CD4-positive, CD25-positive, alpha-beta regulatory T cell (primary cell): Measurements from ENCODE around the gene UHRF1. TPM values are rescaled to one million over a fixed set of nuclear protein-coding genes. Genes with fewer than 3 reads are reported as not detected.

ENCODE experiments used
- ATAC-seq, 2 donors: fragments of 150-1000 bp; cut with Tn5 transposase; one replicate each; pipeline ENCODE4 v1.10.0; 2021; ENCODE audit warnings: low read depth in 2 of 2, moderate number of reproducible peaks in 2 of 2, moderate library complexity in 1 of 2
- DNase-seq, 3 donors: peaks; one replicate each; pipeline versions ENCODE4 v3.0.0 to v3.0.0-alpha.2; 2012 to 2022; ENCODE audit warnings: mixed read lengths in 1 of 3
- H3K27ac ChIP-seq: one replicate; pipeline ENCODE4 v1.7.0; 2013; ENCODE audit warnings: mild to moderate bottlenecking, low read length; ENCODE audit not compliant: insufficient read depth, poor library complexity, severe bottlenecking
- H3K27me3 ChIP-seq: one replicate; pipeline ENCODE4 v1.7.0; 2013; ENCODE audit warnings: low read length; ENCODE audit not compliant: control insufficient read depth, insufficient read depth
- H3K36me3 ChIP-seq: one replicate; pipeline ENCODE4 v1.7.0; 2013; ENCODE audit warnings: mild to moderate bottlenecking, low read length, moderate library complexity; ENCODE audit not compliant: control insufficient read depth, insufficient read depth
- H3K4me1 ChIP-seq: 2 replicates; pipeline ENCODE4 v1.7.0; 2013; ENCODE audit warnings: mild to moderate bottlenecking, low read length; ENCODE audit not compliant: insufficient read depth, control insufficient read depth, poor library complexity, severe bottlenecking
- H3K4me3 ChIP-seq: one replicate; pipeline ENCODE4 v1.7.0; 2013; ENCODE audit warnings: low read depth, mild to moderate bottlenecking, low read length, moderate library complexity
- H3K9me3 ChIP-seq, 2 experiments: 1 replicate in 1 of 2; 2 replicates in 1 of 2; pipeline ENCODE4 v1.7.0; 2013; ENCODE audit warnings: low read length in 2 of 2, mild to moderate bottlenecking in 1 of 2, moderate library complexity in 1 of 2; ENCODE audit not compliant: control insufficient read depth in 2 of 2
- H3K27ac Mint-ChIP-seq, 3 donors: one replicate each; pipeline ENCODE4 v1.8.0; 2020 to 2022; ENCODE audit warnings: mild to moderate bottlenecking in 3 of 3, mixed read lengths in 3 of 3, moderate library complexity in 2 of 3
- H3K27me3 Mint-ChIP-seq: one replicate; pipeline ENCODE4 v1.8.0; 2022; ENCODE audit warnings: mild to moderate bottlenecking, mixed read lengths
- H3K36me3 Mint-ChIP-seq: one replicate; pipeline ENCODE4 v1.8.0; 2020; ENCODE audit warnings: mixed read lengths
- H3K4me1 Mint-ChIP-seq, 4 donors: one replicate each; pipeline ENCODE4 v1.8.0; 2020 to 2022; ENCODE audit warnings: mixed read lengths in 4 of 4, mild to moderate bottlenecking in 1 of 4
- H3K4me3 Mint-ChIP-seq, 4 donors: one replicate each; pipeline ENCODE4 v1.8.0; 2020 to 2022; ENCODE audit warnings: mild to moderate bottlenecking in 4 of 4, mixed read lengths in 4 of 4, moderate library complexity in 3 of 4
- H3K9me3 Mint-ChIP-seq, 7 donors: one replicate each; pipeline ENCODE4 v1.8.0; 2020 to 2022; ENCODE audit warnings: mixed read lengths in 7 of 7, mild to moderate bottlenecking in 3 of 7, moderate library complexity in 2 of 7
- polyA plus RNA-seq, 4 donors: library from polyadenylated mRNA; unstranded; fragments of 300-500 nt; fragmentation: Illumina TruSeq; gene quantifications; one replicate each; pipeline ENCODE4 v1.2.3, GENCODE V29; 2021
- total RNA-seq: library from RNA; stranded (reverse); gene quantifications from one replicate; pipeline ENCODE4 v1.2.3, GENCODE V29; 2022

The UHRF1 gene
- total and polyA plus RNA-seq, 5 donors from 2014 or later: 0.57 to 2.7 (median 1.1) TPM

DNA sequence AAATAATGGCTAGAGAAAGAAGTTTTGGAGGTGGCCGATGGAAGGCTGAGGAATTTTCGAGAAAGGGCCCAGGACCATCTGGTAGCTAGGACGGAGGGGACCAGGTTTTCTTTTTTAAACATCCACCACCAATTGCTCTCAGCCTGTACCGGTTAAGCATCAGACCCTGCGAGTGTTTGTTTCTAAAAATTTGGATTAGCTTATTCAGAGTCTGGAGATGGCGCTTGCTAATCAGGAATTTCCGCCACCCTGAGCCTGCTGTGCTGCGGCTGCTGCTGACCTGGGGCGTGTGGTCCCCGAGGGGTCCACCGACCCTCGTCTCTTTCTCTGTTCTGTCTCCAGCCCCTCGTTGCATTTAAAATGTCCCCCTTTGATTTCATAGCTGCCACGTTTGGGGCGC is 2.0 kb downstream of the UHRF1 start:
- Mint-ChIP-seq H3K27ac (peak overlapping the region; percentile 82 to 99 (median 94)), H3K9me3 (no peaks in the 10 kb centered on the region), H3K36me3 (peaks cover 7% of the 10 kb centered on the region), H3K4me3 (peak overlapping the region; percentile 93 to 100 (median 99)), H3K27me3 (no peaks in the 10 kb centered on the region), H3K4me1 (peaks cover 9 to 78% (median 28%) of the 10 kb centered on the region in 4 donors)
- no peaks in the 10 kb centered on the region for H3K27me3 ChIP-seq
- no peak for DNase-seq
- peak overlapping the region; percentile 83 for H3K4me3 ChIP-seq
- H3K9me3 ChIP-seq: no peaks in the 10 kb centered on the region
- H3K27ac ChIP-seq: peak overlapping the region; percentile 70
- peaks cover 5% of the 10 kb centered on the region for H3K36me3 ChIP-seq
- no peak for ATAC-seq
- H3K4me1 ChIP-seq: peaks cover 72% of the 10 kb centered on the region

DNA sequence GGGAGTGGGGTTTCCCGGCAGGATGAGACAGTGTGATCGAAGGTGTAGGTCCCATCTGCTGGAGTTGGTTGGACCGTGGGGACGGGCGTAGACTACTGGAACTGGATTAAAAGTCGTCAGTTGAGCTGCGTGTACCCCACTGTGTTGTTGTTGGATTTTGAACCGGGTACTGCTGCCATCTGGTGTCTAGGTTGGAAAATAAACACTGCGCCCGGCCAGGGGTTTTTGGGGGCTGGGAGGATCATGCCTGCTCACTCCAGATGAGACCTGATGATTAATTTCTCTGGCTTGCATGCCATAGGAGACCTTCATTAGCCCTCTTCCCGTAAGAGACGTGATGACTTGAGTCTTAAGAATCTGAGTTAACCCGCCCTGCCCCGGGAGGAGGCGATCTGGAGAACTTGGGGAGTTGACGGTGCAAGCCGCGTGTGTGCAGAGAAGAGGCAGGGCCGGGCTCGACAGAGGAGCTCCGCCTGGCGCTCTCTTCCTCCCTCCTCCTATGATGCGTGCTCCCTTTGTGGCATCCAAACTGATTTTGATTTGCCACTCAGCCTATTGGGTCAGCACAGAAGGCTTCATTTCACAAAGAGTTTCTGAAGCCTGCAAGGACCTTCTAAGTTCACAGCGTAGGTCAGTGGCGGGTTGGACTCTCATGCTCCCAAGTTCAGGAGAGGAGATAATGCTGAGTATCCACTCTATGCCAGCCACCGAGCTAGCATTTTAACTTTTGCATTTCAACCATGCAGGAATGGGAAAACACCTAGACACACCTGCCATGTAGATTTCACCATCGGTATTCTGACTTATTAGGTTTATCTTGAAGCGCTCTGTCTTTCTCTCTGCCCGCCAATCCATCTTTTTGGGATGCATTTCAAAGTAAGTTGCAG is 2.7 kb downstream of the UHRF1 start:
- H3K36me3 Mint-ChIP-seq: peaks cover 7% of the 10 kb centered on the region
- peaks cover 79% of the 10 kb centered on the region for H3K4me1 ChIP-seq
- no peaks in the 10 kb centered on the region for H3K27me3 ChIP-seq
- H3K9me3 Mint-ChIP-seq: no peaks in the 10 kb centered on the region
- no peaks in the 10 kb centered on the region for H3K9me3 ChIP-seq
- peak overlapping the region; percentile 93 to 100 (median 99) for H3K4me3 Mint-ChIP-seq
- peaks cover 9 to 80% (median 28%) of the 10 kb centered on the region in 4 donors for H3K4me1 Mint-ChIP-seq
- H3K36me3 ChIP-seq: no peaks in the 10 kb centered on the region
- peak overlapping the region; percentile 83 for H3K4me3 ChIP-seq
- no peaks in the 10 kb centered on the region for H3K27me3 Mint-ChIP-seq
- DNase-seq: peak; percentile 59 to 79 (median 79)
- peak overlapping the region; percentile 70 for H3K27ac ChIP-seq
- H3K27ac Mint-ChIP-seq: peak overlapping the region; percentile 82 to 99 (median 94)
- ATAC-seq: peak; percentile 25 to 30

DNA sequence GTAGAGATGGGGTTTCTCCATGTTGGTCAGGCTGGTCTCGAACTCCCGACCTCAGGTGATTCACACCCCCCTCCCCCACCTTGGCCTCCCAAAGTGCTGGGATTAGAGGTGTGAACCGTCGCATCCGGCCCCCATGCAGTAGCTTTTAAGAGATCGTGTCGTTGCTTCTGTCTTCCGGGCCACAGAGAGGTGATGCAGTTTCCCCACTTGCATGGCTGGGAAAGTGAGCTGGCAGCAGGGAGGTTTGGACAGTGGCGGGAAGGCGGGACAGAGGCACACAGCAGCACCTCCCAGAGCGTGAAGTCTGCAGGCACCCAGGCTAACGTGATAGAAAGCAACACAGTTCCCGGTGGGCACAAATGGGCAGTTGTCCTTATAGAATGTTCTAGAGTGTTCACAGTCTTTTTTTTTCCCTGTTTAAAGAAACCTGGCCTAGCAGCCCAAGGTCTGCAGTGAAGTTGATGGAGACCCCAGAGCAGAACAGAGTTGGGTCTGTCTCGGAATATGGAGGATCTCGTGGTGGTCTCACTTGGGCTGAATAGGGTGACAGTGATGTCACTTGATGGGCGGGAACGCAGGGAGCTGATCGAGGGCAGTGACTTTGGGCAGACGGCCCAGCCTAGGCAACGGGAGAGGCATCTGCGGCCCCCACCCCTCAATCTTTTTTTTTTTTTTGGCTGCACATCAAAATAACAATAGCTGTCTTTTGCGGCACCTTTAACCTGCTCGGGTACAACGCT is 4.9 kb downstream of the UHRF1 start:
- Mint-ChIP-seq H3K36me3 (peaks cover 7% of the 10 kb centered on the region), H3K4me3 (peak overlapping the region; percentile 95 to 100 (median 99)), H3K4me1 (peaks cover 9 to 67% (median 21%) of the 10 kb centered on the region in 4 donors), H3K27me3 (no peaks in the 10 kb centered on the region), H3K27ac (peak overlapping the region; percentile 93 to 99 (median 99)), H3K9me3 (no peaks in the 10 kb centered on the region)
- Histone ChIP-seq H3K36me3 (no peaks in the 10 kb centered on the region), H3K4me1 (peaks cover 70% of the 10 kb centered on the region), H3K9me3 (no peaks in the 10 kb centered on the region), H3K27me3 (no peaks in the 10 kb centered on the region), H3K4me3 (peak overlapping the region; percentile 92), H3K27ac (peak overlapping the region; percentile 81)
- no peak for ATAC-seq
- peak in 1 of 3 donors; percentile 27 for DNase-seq

DNA sequence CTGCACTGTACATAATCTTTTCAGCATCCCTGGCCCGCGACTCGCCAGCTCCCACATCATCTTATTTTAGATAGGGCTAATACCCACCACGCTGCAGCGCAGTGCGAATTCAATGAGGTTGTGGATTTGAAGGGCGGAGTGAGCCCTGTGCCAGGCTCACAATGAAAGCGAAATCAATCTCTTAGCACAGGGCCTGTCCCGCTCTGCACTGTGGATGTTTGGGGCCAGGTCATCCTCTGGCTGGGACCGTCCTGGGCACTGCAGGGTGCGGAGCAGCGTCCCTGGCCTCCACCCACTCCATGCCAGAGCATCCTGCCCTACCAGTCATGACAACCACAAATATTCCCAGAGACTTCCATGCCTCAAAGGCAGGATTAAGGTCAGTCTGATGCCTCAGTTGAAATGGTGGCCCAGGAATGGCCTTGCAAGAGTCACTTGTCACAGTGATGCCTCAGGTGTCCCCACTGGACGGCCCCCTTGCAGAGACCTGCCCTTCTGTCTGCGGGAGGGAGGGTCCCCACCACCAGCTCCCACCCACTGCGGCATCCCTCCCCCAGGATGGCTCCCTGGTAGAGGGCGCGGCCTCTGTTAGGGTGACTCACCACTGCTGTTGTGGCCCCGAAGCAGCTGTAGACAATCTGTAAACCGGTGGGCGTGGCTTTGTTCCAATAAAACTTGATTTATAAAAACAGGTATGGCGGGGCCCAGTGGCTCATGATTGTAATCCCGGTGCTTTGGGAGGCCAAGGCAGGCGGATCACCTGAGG is 5.6 kb downstream of the UHRF1 start:
- H3K36me3 ChIP-seq: no peaks in the 10 kb centered on the region
- DNase-seq: peak; percentile 62 to 89 (median 69)
- Mint-ChIP-seq H3K4me1 (peaks cover 9 to 67% (median 21%) of the 10 kb centered on the region in 4 donors), H3K27me3 (no peaks in the 10 kb centered on the region), H3K27ac (peak overlapping the region; percentile 93 to 99 (median 99)), H3K36me3 (peaks cover 7% of the 10 kb centered on the region), H3K4me3 (peak overlapping the region; percentile 95 to 100 (median 99)), H3K9me3 (no peaks in the 10 kb centered on the region)
- H3K4me3 ChIP-seq: peak overlapping the region; percentile 92
- no peaks in the 10 kb centered on the region for H3K9me3 ChIP-seq
- no peaks in the 10 kb centered on the region for H3K27me3 ChIP-seq
- H3K27ac ChIP-seq: peak overlapping the region; percentile 81
- peaks cover 68% of the 10 kb centered on the region for H3K4me1 ChIP-seq
- ATAC-seq: peak; percentile 82 to 84

DNA sequence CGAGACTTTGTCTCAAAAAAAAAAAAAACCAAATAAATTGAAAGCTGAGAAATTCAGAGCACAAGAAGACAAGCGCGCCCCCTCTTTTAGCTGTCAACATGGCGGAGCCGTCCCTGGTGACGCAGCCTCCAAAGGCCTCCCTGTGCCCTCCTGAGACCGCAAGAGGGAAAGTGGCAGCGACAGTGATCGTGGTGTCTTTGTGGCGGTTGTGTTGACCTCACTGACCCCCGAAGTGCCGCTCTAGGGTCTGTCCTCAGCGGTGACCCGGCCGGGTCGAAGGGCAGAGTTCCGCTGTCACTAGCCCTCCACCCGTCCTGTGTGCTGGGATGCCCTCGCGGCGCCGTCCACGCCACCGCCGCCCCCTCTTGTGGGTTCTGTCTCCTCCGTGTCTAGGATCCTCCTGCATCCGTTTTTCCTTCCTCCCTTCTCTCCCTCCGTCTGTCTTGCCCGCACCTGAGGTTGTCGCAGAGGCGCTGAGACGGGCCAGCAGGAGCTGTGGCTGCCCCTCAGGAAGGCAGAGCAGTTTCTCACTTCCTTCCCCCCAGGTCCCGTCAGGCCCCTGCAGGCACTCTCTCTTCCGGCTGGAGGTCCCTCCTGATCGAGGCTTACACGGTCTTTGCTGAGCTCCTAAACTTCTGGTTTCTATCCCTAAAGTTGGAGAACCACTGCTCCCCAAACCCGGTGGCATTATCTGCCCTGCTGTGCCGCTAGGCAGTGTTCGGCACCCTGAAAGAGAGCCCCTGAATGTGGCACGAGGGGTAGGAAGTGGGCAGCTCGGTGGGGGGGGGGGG is 7.2 kb downstream of the UHRF1 start:
- H3K9me3 ChIP-seq: no peaks in the 10 kb centered on the region
- Mint-ChIP-seq H3K9me3 (no peaks in the 10 kb centered on the region), H3K27me3 (no peaks in the 10 kb centered on the region), H3K27ac (peak overlapping the region; percentile 93 to 99 (median 99)), H3K4me1 (peaks cover 9 to 55% (median 18%) of the 10 kb centered on the region in 4 donors), H3K36me3 (peaks cover 7% of the 10 kb centered on the region), H3K4me3 (peak overlapping the region; percentile 95 to 100 (median 99))
- H3K4me1 ChIP-seq: peaks cover 55% of the 10 kb centered on the region
- H3K36me3 ChIP-seq: no peaks in the 10 kb centered on the region
- peak; percentile 35 to 37 for ATAC-seq
- H3K4me3 ChIP-seq: peak overlapping the region; percentile 92
- DNase-seq: peak; percentile 20 to 72 (median 54)
- no peaks in the 10 kb centered on the region for H3K27me3 ChIP-seq
- H3K27ac ChIP-seq: peak overlapping the region; percentile 81

DNA sequence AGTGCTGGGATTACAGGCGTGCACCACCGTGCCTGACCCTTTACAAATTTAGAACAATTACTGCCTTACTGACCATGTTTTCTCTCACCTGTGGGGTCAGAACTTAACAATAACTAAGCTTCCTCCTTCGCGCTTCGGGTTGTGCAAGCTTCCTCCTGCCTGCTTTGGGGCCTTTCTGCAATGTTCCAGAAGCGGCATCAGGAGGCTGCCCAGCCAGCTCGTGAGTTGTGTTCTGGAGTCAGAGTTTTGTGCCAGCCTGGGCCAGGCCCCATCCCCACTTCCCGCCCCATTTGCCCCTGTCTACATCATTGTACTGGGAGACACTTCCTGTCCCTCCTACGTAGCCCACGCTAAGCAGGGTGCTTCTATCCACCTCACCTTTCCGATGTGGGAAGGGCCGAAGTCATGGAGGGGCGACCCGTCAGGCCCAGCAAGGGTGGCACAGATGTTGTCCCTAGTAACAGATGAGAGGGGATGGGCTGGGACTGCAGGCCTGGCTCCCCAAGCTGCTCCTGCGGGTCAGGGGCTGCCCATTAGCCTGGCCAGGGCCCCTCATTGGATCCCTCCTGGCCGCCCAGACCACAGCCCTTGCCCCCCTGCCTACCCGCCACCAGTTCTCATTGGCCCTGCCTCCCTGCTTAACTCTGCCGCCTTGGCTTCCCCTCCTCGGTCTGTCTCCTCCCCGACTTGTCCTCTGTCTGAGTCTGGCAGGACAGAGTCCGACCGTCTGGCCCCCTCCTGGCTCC is 13.4 kb downstream of the UHRF1 start:
- no peak overlapping the region for H3K4me3 ChIP-seq
- no peaks in the 10 kb centered on the region for H3K4me1 ChIP-seq
- no peaks in the 10 kb centered on the region for H3K36me3 Mint-ChIP-seq
- no peaks in the 10 kb centered on the region for H3K9me3 ChIP-seq
- no peaks in the 10 kb centered on the region for H3K27me3 ChIP-seq
- ATAC-seq (no peak), DNase-seq (no peak)
- no peak overlapping the region for H3K4me3 Mint-ChIP-seq
- H3K27me3 Mint-ChIP-seq: no peaks in the 10 kb centered on the region
- H3K27ac ChIP-seq: no peak overlapping the region
- no peak overlapping the region for H3K27ac Mint-ChIP-seq
- no peaks in the 10 kb centered on the region for H3K36me3 ChIP-seq
- no peaks in the 10 kb centered on the region for H3K9me3 Mint-ChIP-seq
- H3K4me1 Mint-ChIP-seq: no peaks in the 10 kb centered on the region
